ENCODE results near the gene ZBTB3.

ZBTB3 gene

DNA sequence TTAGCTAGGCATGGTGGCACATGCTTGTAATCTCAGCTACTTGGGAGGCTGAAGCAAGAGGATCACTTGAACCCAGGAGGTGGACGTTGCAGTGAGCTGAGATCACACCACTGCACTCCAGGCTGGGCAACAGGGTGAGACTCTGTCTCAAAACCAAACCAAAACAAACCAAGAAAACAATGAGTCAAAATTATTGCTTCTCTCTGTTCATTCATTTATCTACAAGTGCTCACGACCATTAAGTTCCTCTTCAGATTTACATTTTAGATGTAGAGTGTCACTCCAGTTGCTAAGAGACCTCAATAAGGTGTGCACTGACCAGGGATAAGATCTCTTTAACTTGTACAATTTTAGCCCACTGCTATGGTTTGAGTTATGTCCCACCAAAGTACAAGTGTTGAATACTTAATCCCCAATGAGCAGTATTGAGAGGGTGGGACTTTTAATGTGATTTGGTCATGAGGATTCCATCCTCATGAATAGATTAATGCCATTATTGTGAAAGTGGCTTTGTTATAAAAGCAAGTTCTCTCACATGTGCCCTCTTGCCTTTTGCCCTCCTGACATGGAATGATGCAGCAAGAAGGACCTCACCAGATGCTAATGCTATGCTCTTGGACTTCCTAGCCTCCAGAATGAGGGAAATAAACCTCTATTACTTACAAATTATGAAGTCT is 34.5 kb downstream of the ZBTB3 start:
- TF ChIP-seq JUND (IDR thresholded peaks at IDR 0.05; ENCODE audit: low read depth), result no peak
- DNase-seq (ENCODE audit: low read depth in 1 of 2, low spot score in 1 of 2), result no peak
- in situ Hi-C loops (cut with HindIII; ENCODE audit: low pct_unique_long_range_greater_than_20kb, low sequenced_read_pairs), result no loop called here

DNA sequence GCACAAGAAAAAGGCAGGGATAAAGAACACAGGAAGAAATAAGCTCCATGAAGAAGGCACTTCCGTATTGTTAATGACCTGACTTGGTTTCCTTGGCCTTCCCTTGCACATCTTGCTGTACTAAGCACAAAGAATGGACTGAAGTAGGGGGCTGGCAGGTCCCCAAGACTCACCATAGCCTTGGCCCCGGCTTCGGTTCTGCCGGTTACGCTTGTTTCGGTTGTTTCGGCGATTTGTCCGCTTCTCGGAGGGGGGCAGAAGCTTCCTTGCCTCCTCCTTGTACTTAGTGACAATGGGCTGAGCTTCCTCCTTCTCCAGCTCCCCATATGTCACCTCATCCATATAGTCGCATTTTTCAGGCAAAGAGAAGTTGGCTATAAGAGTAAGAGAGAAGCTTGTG is 37.1 kb downstream of the ZBTB3 start:
- TF ChIP-seq JUND (IDR thresholded peaks at IDR 0.05; ENCODE audit: low read depth), result no peak
- in situ Hi-C loops (cut with HindIII; ENCODE audit: low pct_unique_long_range_greater_than_20kb, low sequenced_read_pairs), result no loop called here
- DNase-seq (ENCODE audit: low read depth in 1 of 2, low spot score in 1 of 2), result no peak

DNA sequence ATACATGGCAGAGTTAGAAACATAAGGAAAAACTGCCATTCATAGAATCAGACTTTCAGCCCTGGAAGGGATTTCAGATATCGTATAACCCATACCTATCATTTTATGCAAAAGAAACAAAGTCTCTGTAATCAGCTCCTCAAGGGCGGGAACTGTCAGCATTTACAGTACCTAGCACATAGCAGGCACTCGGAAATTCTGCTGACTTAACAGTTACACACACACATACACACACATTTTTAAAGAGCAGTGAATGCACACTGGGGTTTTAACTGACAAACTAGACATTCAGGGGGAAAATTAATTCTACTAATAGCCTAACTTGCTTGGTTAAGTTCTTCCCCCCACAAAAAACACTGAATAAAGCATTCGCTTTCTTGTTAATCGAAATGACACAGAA is 37.8 kb downstream of the ZBTB3 start:
- in situ Hi-C loops (cut with HindIII; ENCODE audit: low pct_unique_long_range_greater_than_20kb, low sequenced_read_pairs), result no loop called here
- no peak for DNase-seq (ENCODE audit: low read depth in 1 of 2, low spot score in 1 of 2)
- no peak for TF ChIP-seq JUND (IDR thresholded peaks at IDR 0.05; ENCODE audit: low read depth)

DNA sequence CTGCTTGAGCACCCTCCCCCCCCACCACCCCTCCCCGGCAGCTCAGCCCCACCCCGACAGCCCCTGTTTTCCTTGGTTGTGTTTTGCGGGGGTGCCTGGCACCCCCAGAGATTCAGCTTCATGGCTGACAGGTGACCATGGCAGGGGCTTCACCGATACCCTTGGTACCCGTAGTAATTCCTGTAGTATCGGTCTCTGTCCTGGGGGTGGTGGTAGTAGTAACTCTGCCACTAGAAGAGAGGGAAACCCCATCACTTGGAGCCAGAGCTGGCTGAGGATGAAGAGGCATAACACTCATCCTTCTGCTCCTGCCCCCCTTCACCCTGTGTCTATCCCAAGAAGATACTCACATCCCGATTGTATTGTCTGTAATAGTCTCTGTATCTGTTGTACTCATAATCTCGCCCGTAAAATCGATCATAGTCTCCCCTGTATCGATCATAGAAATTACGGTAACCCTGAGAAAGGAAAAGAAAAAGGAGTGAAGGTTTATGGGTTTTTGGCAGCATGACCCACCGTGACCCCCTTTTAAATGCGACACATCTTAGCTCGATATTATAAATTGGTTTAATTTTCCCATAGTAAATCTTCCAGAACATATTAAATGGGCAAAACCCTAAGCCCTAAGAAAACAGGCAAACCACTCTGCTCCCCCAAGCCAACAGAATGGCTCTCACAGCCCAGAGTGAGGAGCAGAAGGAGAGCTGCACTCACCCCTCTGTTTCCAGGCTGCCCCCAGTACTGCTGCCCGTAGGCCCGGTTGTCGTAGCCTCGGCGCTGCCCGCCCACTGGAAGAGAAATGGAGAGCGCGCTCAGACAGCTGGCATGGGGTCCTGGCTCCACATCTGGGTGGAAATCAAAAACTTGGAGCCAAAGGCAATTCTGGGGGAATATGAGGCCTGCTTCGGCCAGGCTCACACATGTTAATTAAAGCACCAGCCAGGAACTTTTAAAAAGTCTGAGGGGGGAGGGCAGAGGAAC is 38.5 kb downstream of the ZBTB3 start:
- in situ Hi-C loops (cut with HindIII; ENCODE audit: low pct_unique_long_range_greater_than_20kb, low sequenced_read_pairs), result no loop called here
- TF ChIP-seq JUND (IDR thresholded peaks at IDR 0.05; ENCODE audit: low read depth), result no peak
- no peak for DNase-seq (ENCODE audit: low read depth in 1 of 2, low spot score in 1 of 2)

DNA sequence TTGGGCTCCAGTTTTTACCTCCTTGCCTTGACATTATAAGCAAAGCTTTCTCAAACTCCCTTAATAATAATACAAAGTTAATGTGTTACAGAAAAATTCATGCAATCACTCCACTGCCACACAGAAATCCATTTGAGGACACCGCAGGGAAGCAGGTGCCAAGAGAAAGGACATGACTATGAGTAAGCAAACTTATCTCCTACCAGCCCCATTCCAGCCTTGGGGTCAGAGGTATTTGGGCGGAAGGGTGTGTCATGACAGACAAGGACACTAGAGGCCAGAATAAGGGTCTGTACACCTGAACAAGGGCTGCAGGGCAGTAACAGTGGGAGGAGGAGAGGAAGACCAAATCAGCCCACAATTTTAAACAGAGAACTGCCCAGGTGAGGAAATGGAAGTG is 40.6 kb downstream of the ZBTB3 start:
- in situ Hi-C loops (cut with HindIII; ENCODE audit: low pct_unique_long_range_greater_than_20kb, low sequenced_read_pairs), result no loop called here
- DNase-seq (ENCODE audit: low read depth in 1 of 2, low spot score in 1 of 2), result no peak
- no peak for TF ChIP-seq JUND (IDR thresholded peaks at IDR 0.05; ENCODE audit: low read depth)

DNA sequence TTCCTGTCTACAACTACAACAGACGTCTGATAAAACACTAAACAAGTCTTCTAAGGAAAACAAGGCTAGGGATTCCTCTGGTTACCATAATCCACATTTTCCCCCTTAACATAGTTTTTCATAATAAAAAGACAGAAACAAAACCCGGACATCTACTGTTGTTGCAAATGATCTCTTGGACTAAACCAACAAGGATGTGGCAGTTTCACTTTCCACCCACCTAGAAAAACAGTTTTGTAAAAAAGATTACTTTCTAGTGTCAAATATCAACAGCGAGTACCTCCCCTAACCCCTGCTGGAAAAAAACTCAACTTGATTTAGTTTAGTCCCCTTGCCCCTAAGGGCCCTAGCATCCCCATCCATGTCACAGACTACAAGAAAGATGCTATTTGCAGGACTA is 41.1 kb downstream of the ZBTB3 start:
- no peak for TF ChIP-seq JUND (IDR thresholded peaks at IDR 0.05; ENCODE audit: low read depth)
- in situ Hi-C loops (cut with HindIII; ENCODE audit: low pct_unique_long_range_greater_than_20kb, low sequenced_read_pairs), result no loop called here
- no peak for DNase-seq (ENCODE audit: low read depth in 1 of 2, low spot score in 1 of 2)

DNA sequence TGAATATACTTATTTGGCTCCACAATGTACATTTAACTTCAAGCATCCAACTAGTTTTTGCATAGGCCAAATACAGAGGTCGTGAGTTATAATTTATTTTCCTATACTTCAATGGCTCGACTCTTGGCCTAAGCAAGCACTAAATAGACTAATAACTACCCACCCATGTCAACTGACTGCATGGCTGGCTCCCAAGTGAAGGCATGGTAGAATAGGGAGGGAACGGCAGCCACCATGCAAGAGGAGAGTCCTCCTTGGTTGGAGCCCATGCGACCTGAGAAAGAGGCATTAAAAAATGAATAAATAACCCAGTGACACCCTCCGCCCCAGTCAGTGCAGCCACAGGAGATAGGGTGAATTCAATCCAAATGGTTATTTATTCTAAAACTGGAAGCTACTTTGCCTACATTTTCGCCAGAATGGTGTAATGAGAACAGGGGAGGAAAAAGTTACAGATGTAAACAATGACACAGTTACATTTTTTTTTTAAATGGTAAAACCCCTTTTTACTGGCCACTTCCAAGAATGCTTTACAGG is 41.6 kb downstream of the ZBTB3 start:
- in situ Hi-C loops (cut with HindIII; ENCODE audit: low pct_unique_long_range_greater_than_20kb, low sequenced_read_pairs), result no loop called here
- DNase-seq (ENCODE audit: low read depth in 1 of 2, low spot score in 1 of 2), result no peak
- no peak for TF ChIP-seq JUND (IDR thresholded peaks at IDR 0.05; ENCODE audit: low read depth)

DNA sequence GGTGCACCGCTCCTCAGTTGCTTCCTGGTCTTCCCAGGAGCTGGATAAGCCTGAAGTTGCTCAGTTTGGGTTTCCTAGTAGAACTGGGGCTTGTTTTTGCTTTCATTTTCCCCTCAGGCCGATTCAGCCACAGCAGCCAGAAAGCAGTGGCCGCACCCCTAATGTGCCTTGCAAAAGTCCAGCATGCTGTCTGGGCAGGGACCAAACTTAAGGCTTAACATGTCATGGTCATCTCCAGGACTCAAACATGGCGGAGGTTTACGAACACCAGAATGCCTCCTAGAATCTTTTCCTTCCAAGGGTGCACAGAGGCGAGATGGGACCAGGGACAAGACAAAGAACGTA is 44.0 kb downstream of the ZBTB3 start:
- in situ Hi-C loops (cut with HindIII; ENCODE audit: low pct_unique_long_range_greater_than_20kb, low sequenced_read_pairs), result no loop called here
- no peak for TF ChIP-seq JUND (IDR thresholded peaks at IDR 0.05; ENCODE audit: low read depth)
- DNase-seq (ENCODE audit: low read depth in 1 of 2, low spot score in 1 of 2), result no peak

DNA sequence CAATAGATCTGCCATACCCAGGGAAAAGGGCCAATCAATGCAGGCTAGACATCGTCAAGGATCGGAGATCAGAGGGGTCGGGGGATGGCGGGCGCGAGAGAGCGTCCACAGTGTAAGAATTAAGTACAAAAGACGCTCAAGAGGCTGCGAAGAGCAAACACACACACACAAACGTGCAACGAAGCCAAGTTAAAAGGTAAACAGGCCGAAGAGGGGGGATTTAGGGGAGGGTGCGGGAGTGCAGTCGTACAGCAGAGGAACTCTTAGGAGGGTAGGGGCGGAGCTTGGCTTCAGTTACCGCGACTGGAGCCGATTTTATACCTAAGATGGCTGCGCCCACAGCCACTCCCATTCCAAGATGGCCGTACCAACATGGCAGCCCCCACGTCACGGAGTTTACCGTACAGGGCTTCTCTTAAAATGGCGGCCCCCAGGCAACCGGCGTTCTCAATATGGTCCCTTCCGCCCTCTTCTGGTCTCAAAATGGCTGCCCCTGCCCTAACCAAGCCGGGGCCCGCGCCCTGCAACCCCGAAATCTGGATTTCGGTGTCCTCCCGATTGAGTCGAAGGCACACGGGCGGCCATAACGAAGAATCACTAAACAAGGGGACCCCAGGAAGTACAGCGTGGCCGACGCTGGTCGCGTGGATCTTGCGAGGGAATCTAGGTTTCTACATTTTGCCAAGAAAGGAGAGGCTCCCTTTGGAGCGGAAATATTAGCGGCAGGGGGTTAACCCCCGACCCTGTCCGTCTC is 44.5 kb downstream of the ZBTB3 start:
- in situ Hi-C loops (cut with HindIII; ENCODE audit: low pct_unique_long_range_greater_than_20kb, low sequenced_read_pairs), result no loop called here
- no peak for TF ChIP-seq JUND (IDR thresholded peaks at IDR 0.05; ENCODE audit: low read depth)

DNA sequence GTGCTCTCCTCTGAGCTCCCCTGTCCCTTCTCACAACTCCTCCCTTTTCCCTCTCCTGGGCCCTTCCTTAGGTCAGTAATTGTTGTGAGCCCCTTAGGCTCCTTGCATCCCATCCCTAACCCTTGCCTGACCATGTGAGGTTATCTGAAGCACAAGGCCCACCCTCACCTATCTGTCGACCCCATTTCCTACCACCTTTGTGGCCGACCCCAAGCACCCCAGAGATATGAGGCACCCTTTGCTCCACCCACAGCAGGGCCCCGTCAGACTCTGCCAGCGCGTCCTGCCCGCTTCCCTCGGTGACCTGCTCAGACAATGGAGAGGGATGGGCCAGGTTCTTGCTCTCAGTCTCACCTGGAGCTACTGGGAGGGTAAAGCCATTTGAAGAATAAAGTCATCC is 45.2 kb downstream of the ZBTB3 start:
- DNase-seq (ENCODE audit: low read depth in 1 of 2, low spot score in 1 of 2), result no peak
- no peak for TF ChIP-seq JUND (IDR thresholded peaks at IDR 0.05; ENCODE audit: low read depth)
- in situ Hi-C loops (cut with HindIII; ENCODE audit: low pct_unique_long_range_greater_than_20kb, low sequenced_read_pairs), result no loop called here

More for the DNA sequence above, 44.5 kb downstream of the ZBTB3 start:
- DNase-seq (ENCODE audit: low read depth in 1 of 2, low spot score in 1 of 2), result no peak

DNA sequence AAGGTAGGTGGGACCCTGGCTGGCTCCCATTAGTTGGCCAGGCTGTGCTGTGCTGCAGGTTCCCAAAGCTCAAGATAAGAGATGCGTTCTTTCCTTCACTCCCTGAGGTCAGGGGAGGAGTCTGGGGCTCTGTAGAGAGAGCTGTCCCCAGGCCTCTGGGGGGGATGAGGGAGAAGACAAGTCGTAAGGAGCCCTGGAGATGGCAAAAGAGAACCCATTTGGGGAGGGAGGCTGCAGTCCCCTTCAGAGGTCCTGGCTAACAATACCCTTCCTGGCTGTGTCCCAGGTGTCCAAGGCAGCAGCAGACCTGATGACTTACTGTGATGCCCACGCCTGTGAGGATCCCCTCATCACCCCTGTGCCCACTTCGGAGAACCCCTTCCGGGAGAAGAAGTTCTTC is 45.6 kb downstream of the ZBTB3 start:
- DNase-seq (ENCODE audit: low read depth in 1 of 2, low spot score in 1 of 2), result no peak
- in situ Hi-C loops (cut with HindIII; ENCODE audit: low pct_unique_long_range_greater_than_20kb, low sequenced_read_pairs), result no loop called here
- TF ChIP-seq JUND (IDR thresholded peaks at IDR 0.05; ENCODE audit: low read depth), result no peak

DNA sequence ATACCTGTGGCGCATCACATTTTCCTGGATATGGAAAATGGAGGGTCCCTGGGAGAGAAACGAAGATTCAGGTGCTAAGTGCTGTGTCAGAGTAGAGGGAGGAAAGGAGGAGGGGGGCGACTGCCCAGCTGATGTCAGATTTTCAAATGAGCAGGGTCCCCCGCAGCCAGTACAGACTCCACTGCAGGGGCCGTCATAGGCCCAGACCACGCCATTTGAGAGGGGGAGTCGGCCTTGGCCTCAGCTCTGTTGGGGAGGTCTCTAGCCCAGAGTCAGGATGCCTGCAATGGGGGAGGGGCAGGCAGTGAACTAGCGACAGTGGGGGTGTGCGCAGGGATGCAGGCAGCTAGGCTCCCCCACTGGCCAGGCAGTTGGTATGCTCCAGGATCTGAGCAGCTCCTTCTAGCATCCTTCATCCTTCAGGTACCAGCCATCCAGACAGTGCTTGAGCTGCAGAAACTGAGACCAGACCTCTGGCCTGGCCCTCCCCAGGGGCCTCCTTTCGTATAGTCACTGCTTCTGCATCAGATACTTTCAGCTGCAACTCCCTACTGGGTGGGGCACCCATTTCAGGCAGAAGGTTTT is 46.6 kb downstream of the ZBTB3 start, which contains the start of the genes BSCL2 and GNG3:
Gene BSCL2 (minus strand): TSS at position 148 of the 585 bp plus-strand sequence. CDS start 229 bp downstream, outside the sequence.
Gene GNG3 (plus strand): TSS at position 400 of the 585 bp plus-strand sequence. CDS start 620 bp downstream, outside the sequence.
- in situ Hi-C loops (cut with HindIII; ENCODE audit: low pct_unique_long_range_greater_than_20kb, low sequenced_read_pairs), result no loop called here
- DNase-seq (ENCODE audit: low read depth in 1 of 2, low spot score in 1 of 2), result no peak
- TF ChIP-seq JUND (IDR thresholded peaks at IDR 0.05; ENCODE audit: low read depth), result no peak
